Measurements from ENCODE around the gene BCKDK.
"Not testable (repeated sequence)": the region's sequence is repeated elsewhere in the genome, so short reads cannot be mapped to it uniquely, and the experiment has no call there.

The BCKDK gene

DNA sequence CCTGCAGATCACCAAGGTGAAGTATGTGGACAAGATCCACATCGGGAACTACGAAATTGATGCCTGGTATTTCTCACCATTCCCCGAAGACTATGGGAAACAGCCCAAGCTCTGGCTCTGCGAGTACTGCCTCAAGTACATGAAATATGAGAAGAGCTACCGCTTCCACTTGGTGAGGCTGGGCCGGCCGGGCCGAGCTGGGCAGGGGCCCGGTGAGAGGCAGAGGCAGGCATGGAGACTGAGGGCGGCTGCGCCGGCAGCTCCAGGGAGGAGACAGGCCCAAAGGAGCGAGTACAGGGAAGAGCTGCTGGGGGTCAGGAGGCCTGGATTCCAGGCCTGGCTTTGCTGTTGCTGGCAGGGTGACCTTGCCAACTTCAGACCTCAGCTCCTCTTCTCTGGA, 19.0 kb downstream of the BCKDK start:
- no peak for DNase-seq (ENCODE audit: low read depth)

- DNase-seq (ENCODE audit: low read depth): no peak
Observed at GRCh38 chr16:31128711-31129567, 20.8 kb downstream of the BCKDK start.

- no peak for DNase-seq (ENCODE audit: low read depth)
Observed at GRCh38 chr16:31129568-31130335, 21.6 kb downstream of the BCKDK start.

DNA sequence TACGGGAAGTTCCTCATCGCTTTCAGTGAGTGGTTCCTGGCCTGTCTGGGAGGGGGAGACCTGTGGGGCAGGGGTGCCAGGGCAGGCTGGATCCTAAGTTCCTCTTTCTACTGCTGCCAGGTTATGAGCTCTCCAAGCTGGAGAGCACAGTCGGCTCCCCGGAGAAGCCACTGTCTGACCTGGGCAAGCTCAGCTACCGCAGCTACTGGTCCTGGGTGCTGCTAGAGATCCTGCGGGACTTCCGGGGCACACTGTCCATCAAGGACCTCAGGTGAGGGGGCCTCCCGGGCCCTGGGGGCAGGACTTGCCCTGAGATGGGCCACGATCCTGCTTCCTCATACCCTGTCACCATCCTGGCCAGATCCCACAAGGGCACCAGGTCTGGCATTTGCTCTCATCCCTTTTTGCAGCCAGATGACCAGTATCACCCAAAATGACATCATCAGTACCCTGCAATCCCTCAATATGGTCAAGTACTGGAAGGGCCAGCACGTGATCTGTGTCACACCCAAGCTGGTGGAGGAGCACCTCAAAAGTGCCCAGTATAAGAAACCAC, 22.2 kb downstream of the BCKDK start:
- DNase-seq (ENCODE audit: low read depth): no peak

DNA sequence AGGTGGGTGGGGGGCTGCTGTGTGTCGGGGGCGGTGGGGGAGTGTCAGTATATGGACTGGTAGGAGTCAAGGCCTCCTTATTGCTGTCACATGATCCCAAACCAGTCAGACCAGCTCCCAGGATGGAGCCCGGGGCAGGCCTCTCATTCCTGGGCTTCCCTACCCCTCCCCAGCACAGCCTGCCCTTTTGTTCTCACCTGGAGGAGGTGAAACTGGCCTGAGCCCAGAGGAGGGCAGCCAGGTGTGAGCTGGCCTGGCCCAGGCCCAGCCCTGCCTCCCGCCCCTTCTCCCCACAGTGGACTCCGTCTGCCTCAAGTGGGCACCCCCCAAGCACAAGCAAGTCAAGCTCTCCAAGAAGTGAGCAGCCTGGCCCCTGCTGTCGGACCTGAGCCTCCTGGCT, 22.7 kb downstream of the BCKDK start:
- DNase-seq (ENCODE audit: low read depth): no peak

GRCh38 chr16:31131416-31131815, 23.2 kb downstream of the BCKDK start:
- DNase-seq (ENCODE audit: low read depth): no peak

- DNase-seq (ENCODE audit: low read depth): no peak
Observed at GRCh38 chr16:31131841-31132271, 23.7 kb downstream of the BCKDK start.

DNA sequence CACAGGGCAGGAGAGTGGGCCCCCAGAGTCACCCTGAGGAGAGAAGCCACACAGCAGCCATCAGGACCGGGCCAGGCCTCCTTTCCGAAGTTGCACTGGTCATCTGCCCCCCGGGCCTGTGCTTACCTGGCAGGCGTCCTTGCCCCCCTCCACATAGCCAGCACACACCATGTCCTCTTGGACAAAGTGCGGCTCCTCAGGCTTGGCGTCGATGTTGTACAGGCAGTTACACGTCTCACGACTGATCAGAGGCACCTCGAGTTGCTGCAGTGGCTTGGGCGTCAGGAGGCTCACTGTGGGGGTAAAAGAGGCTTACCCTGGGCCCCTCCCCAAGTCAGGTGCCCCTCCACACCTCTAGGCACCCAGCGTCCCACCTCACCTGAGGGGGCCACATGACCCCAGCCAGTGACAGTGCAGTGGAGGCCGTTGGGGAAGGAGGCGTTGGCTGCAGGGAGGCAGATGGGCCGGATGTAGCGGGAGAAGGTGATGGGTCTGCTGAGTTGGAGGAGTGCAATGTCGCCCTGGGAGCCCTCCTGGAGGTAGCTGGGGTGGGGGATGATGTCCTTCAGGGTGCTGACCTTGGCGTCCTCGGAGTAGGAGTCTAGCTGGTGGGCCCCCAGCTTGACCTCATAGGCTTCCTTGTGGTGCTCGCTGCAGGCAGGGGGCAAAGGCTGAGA, 24.3 kb downstream of the BCKDK start:
- DNase-seq (ENCODE audit: low read depth): no peak

- DNase-seq (ENCODE audit: low read depth): no peak
Observed at GRCh38 chr16:31133046-31133501, 24.9 kb downstream of the BCKDK start.

GRCh38 chr16:31134091-31134571, 25.9 kb downstream of the BCKDK start:
- DNase-seq (ENCODE audit: low read depth): no peak

- no peak for DNase-seq (ENCODE audit: low read depth)
Observed at GRCh38 chr16:31134625-31135534, 26.7 kb downstream of the BCKDK start.

DNA sequence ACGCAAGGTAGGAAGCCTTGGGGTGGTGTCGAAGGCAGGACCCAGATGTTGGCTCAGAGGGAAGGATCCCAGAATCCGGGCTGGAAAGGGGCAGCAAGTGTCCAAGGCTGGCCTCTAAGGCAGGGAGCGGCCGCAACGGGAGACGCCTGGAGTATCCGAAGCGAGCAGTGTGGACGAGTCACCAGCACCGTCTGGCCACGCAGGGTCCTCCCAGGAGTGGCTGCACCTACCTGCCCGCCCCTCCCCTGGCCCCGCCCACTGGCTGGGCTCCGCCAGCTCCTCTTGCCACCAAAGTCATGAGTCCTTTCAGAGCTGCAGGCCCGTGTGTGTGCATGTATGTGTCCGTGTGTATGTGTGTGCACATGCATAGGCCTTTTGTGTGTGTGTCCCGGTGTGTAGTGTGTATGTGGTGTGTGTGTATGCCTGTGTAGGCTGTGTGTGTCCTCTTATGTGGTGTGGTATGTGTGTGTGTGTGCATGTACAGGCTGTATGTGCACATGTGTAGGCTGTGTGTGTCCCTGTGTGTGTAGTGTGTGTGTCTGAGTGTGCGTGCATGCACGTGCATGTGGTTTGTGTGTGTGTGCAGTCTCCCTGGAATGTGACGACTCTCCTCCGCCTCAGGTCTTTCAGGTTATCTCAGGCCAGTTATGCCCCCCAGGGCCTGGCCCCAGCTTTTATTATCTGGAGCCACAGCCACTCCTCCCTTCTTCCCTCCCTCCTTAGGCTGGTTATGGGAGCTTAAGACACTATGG, 27.5 kb downstream of the BCKDK start, which contains the start of gene PRSS8:
PRSS8 (minus strand) TSS at position 193 of the 752 bp plus-strand sequence. CDS start 229 bp downstream, outside the sequence.
- DNase-seq (ENCODE audit: low read depth): no peak

DNA sequence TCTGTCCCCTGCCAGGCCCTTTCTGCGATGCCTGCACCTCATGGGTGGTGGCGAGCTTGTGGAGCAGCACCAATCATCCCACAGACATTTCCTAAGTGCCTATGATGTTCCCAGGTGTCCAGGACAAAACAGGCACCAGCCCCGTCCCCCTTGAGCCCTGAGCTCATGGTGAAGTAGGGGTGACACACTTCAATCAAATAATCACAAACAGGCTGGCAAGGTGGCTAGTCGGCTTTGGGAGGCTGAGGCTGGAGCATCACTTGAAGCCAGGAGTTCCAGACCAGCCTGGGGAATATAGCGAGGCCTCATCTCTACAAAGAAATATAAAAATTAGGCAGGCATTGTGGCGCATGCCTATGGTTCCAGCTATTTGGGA, 28.1 kb downstream of the BCKDK start:
- DNase-seq (ENCODE audit: low read depth): no peak

GRCh38 chr16:31136822-31137499, 28.8 kb downstream of the BCKDK start:
- not testable (repeated sequence) for DNase-seq (ENCODE audit: low read depth)

- DNase-seq (ENCODE audit: low read depth): no peak
Observed at GRCh38 chr16:31138621-31139578, 30.7 kb downstream of the BCKDK start.

GRCh38 chr16:31141071-31141469, 32.9 kb downstream of the BCKDK start:
- not testable (repeated sequence) for DNase-seq (ENCODE audit: low read depth)

- no peak for DNase-seq (ENCODE audit: low read depth)
Observed at GRCh38 chr16:31141489-31142108, 33.4 kb downstream of the BCKDK start.
